CD4-positive, alpha-beta T cell (primary cell): ENCODE measurements around the gene STOX1. TPM values are rescaled to one million over a fixed set of nuclear protein-coding genes. Genes with fewer than 3 reads are reported as not detected.
"Not testable (repeated sequence)": the region's sequence is repeated elsewhere in the genome, so short reads cannot be mapped to it uniquely, and the experiment has no call there.

ENCODE experiments used
- ATAC-seq: fragments of 200-7000 bp; cut with Tn5 transposase; one replicate; pipeline ENCODE4 v1.10.0; 2022; ENCODE audit warnings: mild to moderate bottlenecking; ENCODE audit not compliant: poor library complexity
- CTCF ChIA-PET: fragments of 350-600 bp; sonication (Branson Sonifier 250); formaldehyde crosslinking; loops from one replicate; lab custom pipeline; 2021; ENCODE audit warnings: antibody characterized with exemption, inconsistent platforms; lab: Charles Lee
- POLR2A ChIA-PET: fragments of 350-600 bp; sonication (Branson Sonifier 250); formaldehyde crosslinking; loops from one replicate; lab custom pipeline; 2021; ENCODE audit warnings: antibody characterized with exemption, inconsistent platforms; lab: Charles Lee
- DNase-seq, 14 experiments: peaks; one replicate each; pipeline ENCODE4 v3.0.0-alpha.2; 2013 to 2020; ENCODE audit warnings: mixed read lengths in 2 of 14
- H3K27ac ChIP-seq, 2 donors: one replicate each; pipeline versions ENCODE4 v1.5.1 to v1.7.0; 2013; ENCODE audit warnings: low read length in 2 of 2, low read depth in 1 of 2, mild to moderate bottlenecking in 1 of 2
- H3K27me3 ChIP-seq, 2 experiments: 1 replicate in 1 of 2; 2 replicates in 1 of 2; pipeline versions ENCODE4 v1.6.1 to v1.7.0; 2013; ENCODE audit warnings: low read length in 2 of 2, control low read depth in 1 of 2, mild to moderate bottlenecking in 1 of 2, moderate library complexity in 1 of 2; ENCODE audit not compliant: insufficient read depth in 2 of 2, control insufficient read depth in 1 of 2
- H3K36me3 ChIP-seq: one replicate; pipeline ENCODE4 v1.6.1; 2013; ENCODE audit warnings: low read length, control low read depth; ENCODE audit not compliant: insufficient read depth
- H3K4me1 ChIP-seq: one replicate; pipeline ENCODE4 v1.6.1; 2013; ENCODE audit warnings: low read length, control low read depth; ENCODE audit not compliant: insufficient read depth
- H3K4me3 ChIP-seq: one replicate; pipeline ENCODE4 v1.5.1; 2013; ENCODE audit warnings: mild to moderate bottlenecking, low read length, moderate library complexity
- H3K9me3 ChIP-seq, 2 experiments: 1 replicate in 1 of 2; 2 replicates in 1 of 2; pipeline versions ENCODE4 v1.6.1 to v1.7.0; 2013; ENCODE audit warnings: low read length in 2 of 2, mild to moderate bottlenecking in 2 of 2, control low read depth in 1 of 2, moderate library complexity in 1 of 2; ENCODE audit not compliant: control insufficient read depth in 1 of 2, insufficient read depth in 1 of 2
- H3K27ac Mint-ChIP-seq: one replicate; pipeline ENCODE4 v1.8.0; 2020; ENCODE audit warnings: mixed read lengths
- H3K27me3 Mint-ChIP-seq: one replicate; pipeline ENCODE4 v1.8.0; 2021; ENCODE audit warnings: mixed read lengths
- H3K36me3 Mint-ChIP-seq: one replicate; pipeline ENCODE4 v1.8.0; 2021; ENCODE audit warnings: low read depth, mixed read lengths
- H3K4me1 Mint-ChIP-seq: one replicate; pipeline ENCODE4 v1.8.0; 2021; ENCODE audit warnings: low read depth, mixed read lengths
- H3K4me3 Mint-ChIP-seq: one replicate; pipeline ENCODE4 v1.8.0; 2020; ENCODE audit warnings: mild to moderate bottlenecking, mixed read lengths
- H3K9me3 Mint-ChIP-seq: one replicate; pipeline ENCODE4 v1.8.0; 2020; ENCODE audit warnings: mixed read lengths
- CTCF ChIP-seq: fragments of 200-600 bp; IDR thresholded peaks from one replicate; pipeline ENCODE4 v1.8.0; 2022; ENCODE audit warnings: antibody characterized with exemption, mild to moderate bottlenecking
- intact Hi-C, 2 experiments: fragments of 100-400 bp; cut with DNase I in 1 of 2; cut with micrococcal nuclease in 1 of 2; formaldehyde crosslinking; loops; one replicate each; pipeline versions ENCODE4 v1.15.1 to v1.9.0; 2023 to 2025; cut with DNase I, micrococcal nuclease
- total RNA-seq, 174 experiments: library from RNA in 2 of 174; stranded (reverse) in 2 of 174; gene quantifications; one replicate each; pipeline ENCODE4 v1.2.3 and lab custom pipeline; 2021 to 2026

The STOX1 gene
- total RNA-seq, 2 experiments from 2014 or later, result 0.25 to 0.41 TPM

DNA sequence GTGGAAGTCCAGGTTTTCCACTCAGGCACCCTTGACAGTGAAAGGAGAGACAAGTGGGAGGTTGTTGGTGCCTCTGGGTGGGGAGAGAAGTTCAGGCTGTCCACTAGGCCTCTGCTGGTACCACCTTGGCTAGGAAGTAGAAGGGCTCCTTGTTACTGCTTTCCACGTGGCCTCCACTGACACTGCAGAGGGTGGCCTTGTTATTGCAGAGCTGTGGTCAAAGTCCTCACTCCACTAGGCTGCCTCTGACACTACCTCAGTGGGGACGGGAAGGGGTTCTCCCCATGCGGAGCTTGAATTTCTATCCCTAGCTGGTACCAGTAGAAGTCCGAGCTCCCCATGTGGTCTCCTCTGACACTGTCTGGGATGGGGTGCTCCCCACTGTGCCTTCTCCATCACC lies 14.9 kb upstream of the STOX1 start:
- no peak overlapping the region for H3K27ac Mint-ChIP-seq

GRCh38 chr10:68813559-68813958 lies 13.8 kb upstream of the STOX1 start:
- Histone ChIP-seq H3K36me3 (no peaks in the 10 kb centered on the region), H3K27ac (no peak overlapping the region), H3K27me3 (no peaks in the 10 kb centered on the region), H3K9me3 (no peaks in the 10 kb centered on the region), H3K4me1 (no peaks in the 10 kb centered on the region), H3K4me3 (no peak overlapping the region)
- intact Hi-C loops, result loop anchor here in 1 of 2 experiments (5.0 kb wide), 1 partner anchor 44 kb away; no protein-coding TSS in a partner anchor
- CTCF ChIA-PET, result interaction anchor here (0.6 kb wide), 1 partner anchor 19 kb away, joined by 3 read pairs; no protein-coding TSS in a partner anchor
- ATAC-seq (no peak), DNase-seq (no peak)
- POLR2A ChIA-PET, result interaction anchor here (0.6 kb wide), 1 partner anchor 564 kb away, joined by 5 read pairs; no protein-coding TSS in a partner anchor
- H3K9me3 Mint-ChIP-seq, result no peaks in the 10 kb centered on the region
- no peak for TF ChIP-seq CTCF
- H3K4me3 Mint-ChIP-seq, result no peak overlapping the region
- no peak overlapping the region for H3K27ac Mint-ChIP-seq
- no peaks in the 10 kb centered on the region for H3K36me3 Mint-ChIP-seq
- no peaks in the 10 kb centered on the region for H3K4me1 Mint-ChIP-seq
- H3K27me3 Mint-ChIP-seq, result no peaks in the 10 kb centered on the region

More for the DNA sequence above, 14.9 kb upstream of the STOX1 start:
- ATAC-seq, result no peak
- Histone ChIP-seq H3K27ac (no peak overlapping the region), H3K36me3 (no peaks in the 10 kb centered on the region), H3K9me3 (no peaks in the 10 kb centered on the region), H3K4me1 (no peaks in the 10 kb centered on the region), H3K27me3 (no peaks in the 10 kb centered on the region), H3K4me3 (no peak overlapping the region)
- H3K9me3 Mint-ChIP-seq, result no peaks in the 10 kb centered on the region
- ChIA-PET POLR2A (no interaction called here), CTCF (no interaction called here)
- DNase-seq, result no peak
- no peaks in the 10 kb centered on the region for H3K4me1 Mint-ChIP-seq
- H3K4me3 Mint-ChIP-seq, result no peak overlapping the region
- intact Hi-C loops, result loop anchor here in 1 of 2 experiments (5.0 kb wide), 1 partner anchor 45 kb away; no protein-coding TSS in a partner anchor
- no peak for TF ChIP-seq CTCF
- H3K27me3 Mint-ChIP-seq, result no peaks in the 10 kb centered on the region
- no peaks in the 10 kb centered on the region for H3K36me3 Mint-ChIP-seq

GRCh38 chr10:68816796-68817412 lies 10.4 kb upstream of the STOX1 start:
- H3K9me3 ChIP-seq, result no peaks in the 10 kb centered on the region
- H3K4me3 ChIP-seq, result no peak overlapping the region
- Mint-ChIP-seq H3K4me3 (no peak overlapping the region), H3K4me1 (no peaks in the 10 kb centered on the region), H3K9me3 (no peaks in the 10 kb centered on the region), H3K36me3 (no peaks in the 10 kb centered on the region), H3K27ac (no peak overlapping the region), H3K27me3 (no peaks in the 10 kb centered on the region)
- DNase-seq, result no peak
- no peak for ATAC-seq
- H3K4me1 ChIP-seq, result no peaks in the 10 kb centered on the region
- H3K27me3 ChIP-seq, result no peaks in the 10 kb centered on the region
- H3K36me3 ChIP-seq, result no peaks in the 10 kb centered on the region
- ChIA-PET CTCF (no interaction called here), POLR2A (no interaction called here)
- intact Hi-C loops, result no loop called here
- no peak for TF ChIP-seq CTCF
- no peak overlapping the region for H3K27ac ChIP-seq

DNA sequence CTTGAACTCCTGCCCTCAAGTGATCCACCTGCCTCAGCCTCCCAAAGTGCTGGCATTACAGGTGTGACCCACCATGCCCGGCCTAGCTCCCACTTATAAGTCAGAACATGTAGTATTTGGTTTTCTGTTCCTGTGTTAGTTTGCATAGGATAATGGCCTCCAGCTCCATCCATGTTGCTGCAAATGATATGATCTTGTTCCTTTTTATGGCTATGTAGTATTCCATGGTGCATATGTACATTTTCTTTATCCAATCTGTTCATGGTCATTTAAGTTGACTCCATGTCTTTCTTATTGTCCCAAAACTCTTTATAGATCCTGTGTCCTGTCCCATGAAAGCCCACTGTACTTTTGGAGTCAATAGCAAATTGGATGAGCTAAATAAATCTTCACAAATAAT lies 7.0 kb upstream of the STOX1 start:
- H3K4me3 Mint-ChIP-seq, H3K27ac Mint-ChIP-seq, H3K9me3 ChIP-seq, H3K27ac ChIP-seq, H3K27me3 ChIP-seq, intact Hi-C loops, ATAC-seq, H3K9me3 Mint-ChIP-seq, H3K4me1 ChIP-seq, POLR2A ChIA-PET, H3K4me1 Mint-ChIP-seq, H3K4me3 ChIP-seq, H3K36me3 ChIP-seq, CTCF ChIA-PET, H3K36me3 Mint-ChIP-seq, DNase-seq, H3K27me3 Mint-ChIP-seq: not testable (repeated sequence)

- not testable (repeated sequence) for ATAC-seq, H3K4me3 Mint-ChIP-seq
Measured at GRCh38 chr10:68822626-68823025, 4.7 kb upstream of the STOX1 start.

More at GRCh38 chr10:68822626-68823025, 4.7 kb upstream of the STOX1 start:
- H3K27me3 ChIP-seq, H3K27ac ChIP-seq, H3K4me1 Mint-ChIP-seq, DNase-seq, H3K9me3 ChIP-seq, H3K27me3 Mint-ChIP-seq, H3K27ac Mint-ChIP-seq, H3K4me3 ChIP-seq, H3K36me3 ChIP-seq, POLR2A ChIA-PET, intact Hi-C loops, CTCF ChIA-PET, H3K9me3 Mint-ChIP-seq, H3K4me1 ChIP-seq, H3K36me3 Mint-ChIP-seq: not testable (repeated sequence)
